ENCODE measurements around the gene SLC2A8. TPM values are rescaled to one million over a fixed set of nuclear protein-coding genes. Genes with fewer than 3 reads are reported as not detected.

The SLC2A8 gene
- total RNA-seq, 2 experiments from 2014 or later = 1.6 to 2.1 TPM

DNA sequence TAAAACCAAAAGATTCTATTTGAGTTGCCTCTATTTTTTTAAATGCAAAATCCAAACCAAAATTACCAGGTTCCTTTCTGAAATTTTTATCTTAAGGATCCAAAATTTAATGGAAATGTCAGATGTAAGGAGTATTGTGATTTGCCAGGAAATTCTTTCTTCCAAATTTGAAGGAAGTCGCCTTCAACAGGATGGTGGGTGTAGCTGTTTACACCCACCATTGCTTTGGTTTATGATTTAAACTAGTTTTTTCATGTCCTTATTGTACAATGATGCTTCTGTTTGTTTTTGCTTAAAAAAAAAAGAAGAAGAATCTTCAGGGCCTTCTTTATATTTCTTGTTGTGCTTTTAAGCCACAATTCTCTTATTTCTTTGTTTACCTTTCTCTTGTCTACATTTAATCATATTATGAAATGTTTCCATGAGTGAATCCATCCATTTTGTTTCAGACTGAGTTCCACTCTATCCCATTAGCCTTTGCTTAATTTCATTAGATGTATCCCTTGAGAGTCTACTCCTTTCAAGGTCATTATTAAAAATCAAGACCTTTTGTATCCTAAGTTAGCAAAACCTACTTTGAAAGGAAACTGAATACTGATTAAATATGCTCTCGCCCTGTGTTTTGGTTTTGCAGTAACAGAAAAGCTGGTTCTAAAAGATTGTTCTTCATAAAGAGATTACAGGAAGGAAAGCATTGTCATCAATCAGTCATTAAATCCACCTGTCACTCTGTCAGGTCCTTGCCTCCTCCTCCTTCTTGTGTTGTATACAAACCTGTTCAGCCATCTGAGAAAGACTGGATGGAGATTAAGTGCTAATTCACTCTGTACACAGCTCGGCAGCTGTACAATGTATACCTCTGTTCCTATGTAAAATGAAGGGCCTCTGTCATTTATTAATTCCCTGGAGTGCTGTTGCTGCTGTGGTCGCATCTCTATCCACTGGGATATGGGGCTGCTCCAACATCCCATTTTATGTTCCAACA lies 45.5 kb upstream of the SLC2A8 start:
- POLR2A ChIA-PET = no interaction called here
- CTCF ChIA-PET = no interaction called here

DNA sequence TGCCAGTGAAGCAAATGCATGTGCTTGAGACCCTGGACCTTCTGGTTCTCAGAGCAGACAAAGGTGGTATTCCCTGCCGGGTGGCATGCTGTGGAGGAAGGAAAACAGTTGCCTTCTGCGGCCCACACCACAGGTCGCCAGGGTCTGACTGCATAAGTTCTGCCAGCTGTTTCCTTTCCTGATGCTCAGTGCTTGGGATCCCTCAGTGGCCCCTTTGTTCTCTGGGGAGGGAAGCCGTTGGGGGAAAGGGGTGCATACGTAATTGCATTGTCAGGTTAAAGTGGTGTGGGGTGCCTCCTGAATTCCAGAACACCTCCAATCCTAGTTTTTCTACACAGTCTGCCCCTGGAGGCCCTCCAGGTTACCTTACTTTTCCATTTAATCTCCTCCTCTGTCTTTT lies 43.1 kb upstream of the SLC2A8 start:
- Mint-ChIP-seq H3K27me3 (peaks cover 25% of the 10 kb centered on the region), H3K36me3 (ENCODE audit: low read depth) (no peaks in the 10 kb centered on the region), H3K9me3 (no peaks in the 10 kb centered on the region), H3K4me3 (no peak overlapping the region), H3K27ac (no peak overlapping the region), H3K4me1 (ENCODE audit: low read depth) (no peaks in the 10 kb centered on the region)
- TF ChIP-seq, protein P1, sequence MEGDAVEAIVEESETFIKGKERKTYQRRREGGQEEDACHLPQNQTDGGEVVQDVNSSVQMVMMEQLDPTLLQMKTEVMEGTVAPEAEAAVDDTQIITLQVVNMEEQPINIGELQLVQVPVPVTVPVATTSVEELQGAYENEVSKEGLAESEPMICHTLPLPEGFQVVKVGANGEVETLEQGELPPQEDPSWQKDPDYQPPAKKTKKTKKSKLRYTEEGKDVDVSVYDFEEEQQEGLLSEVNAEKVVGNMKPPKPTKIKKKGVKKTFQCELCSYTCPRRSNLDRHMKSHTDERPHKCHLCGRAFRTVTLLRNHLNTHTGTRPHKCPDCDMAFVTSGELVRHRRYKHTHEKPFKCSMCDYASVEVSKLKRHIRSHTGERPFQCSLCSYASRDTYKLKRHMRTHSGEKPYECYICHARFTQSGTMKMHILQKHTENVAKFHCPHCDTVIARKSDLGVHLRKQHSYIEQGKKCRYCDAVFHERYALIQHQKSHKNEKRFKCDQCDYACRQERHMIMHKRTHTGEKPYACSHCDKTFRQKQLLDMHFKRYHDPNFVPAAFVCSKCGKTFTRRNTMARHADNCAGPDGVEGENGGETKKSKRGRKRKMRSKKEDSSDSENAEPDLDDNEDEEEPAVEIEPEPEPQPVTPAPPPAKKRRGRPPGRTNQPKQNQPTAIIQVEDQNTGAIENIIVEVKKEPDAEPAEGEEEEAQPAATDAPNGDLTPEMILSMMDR (IDR thresholded peaks at IDR 0.05) = no peak
- intact Hi-C loops (cut with micrococcal nuclease) = no loop called here
- ChIA-PET CTCF (no interaction called here), POLR2A (no interaction called here)
- DNase-seq (no peak), ATAC-seq (no peak)

More for the DNA sequence above, 45.5 kb upstream of the SLC2A8 start:
- Mint-ChIP-seq H3K27me3 (peaks cover 25% of the 10 kb centered on the region), H3K27ac (no peak overlapping the region), H3K4me3 (no peak overlapping the region), H3K36me3 (ENCODE audit: low read depth) (no peaks in the 10 kb centered on the region), H3K4me1 (ENCODE audit: low read depth) (no peaks in the 10 kb centered on the region), H3K9me3 (no peaks in the 10 kb centered on the region)
- DNase-seq = no peak
- ATAC-seq = no peak
- intact Hi-C loops (cut with micrococcal nuclease) = no loop called here
- TF ChIP-seq, protein P1 (IDR thresholded peaks at IDR 0.05) = no peak

DNA sequence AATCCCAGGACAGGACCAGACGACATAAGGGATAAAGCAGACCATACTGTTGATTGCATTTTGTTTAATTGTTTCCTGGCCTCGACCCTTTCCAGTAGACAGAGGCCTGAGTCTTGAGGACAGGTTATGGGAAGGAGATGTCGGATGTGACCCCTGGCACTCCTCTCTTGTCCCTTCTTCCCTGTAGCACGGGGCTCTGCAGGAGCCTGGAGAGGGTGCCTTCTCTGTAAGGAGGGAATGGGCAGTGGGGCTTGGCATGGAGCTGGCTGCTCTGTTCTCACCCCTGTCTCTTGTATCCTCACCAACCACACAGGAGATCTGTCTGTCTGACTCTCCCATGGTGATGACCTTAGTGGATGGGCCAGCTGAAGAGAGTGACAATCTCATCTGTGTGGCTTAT lies 40.1 kb upstream of the SLC2A8 start:
- H3K9me3 Mint-ChIP-seq = no peaks in the 10 kb centered on the region
- ChIA-PET POLR2A (no interaction called here), CTCF (interaction anchor here (1.1 kb wide), 1 partner anchor 14 kb away, joined by 3 read pairs; no protein-coding TSS in a partner anchor)
- H3K4me3 Mint-ChIP-seq = no peak overlapping the region
- H3K27me3 Mint-ChIP-seq = peaks cover 23% of the 10 kb centered on the region
- TF ChIP-seq, protein P1 (IDR thresholded peaks at IDR 0.05) = no peak
- no peaks in the 10 kb centered on the region for H3K36me3 Mint-ChIP-seq (ENCODE audit: low read depth)
- intact Hi-C loops (cut with micrococcal nuclease) = no loop called here
- no peak overlapping the region for H3K27ac Mint-ChIP-seq
- no peaks in the 10 kb centered on the region for H3K4me1 Mint-ChIP-seq (ENCODE audit: low read depth)
- ATAC-seq (no peak), DNase-seq (no peak)

DNA sequence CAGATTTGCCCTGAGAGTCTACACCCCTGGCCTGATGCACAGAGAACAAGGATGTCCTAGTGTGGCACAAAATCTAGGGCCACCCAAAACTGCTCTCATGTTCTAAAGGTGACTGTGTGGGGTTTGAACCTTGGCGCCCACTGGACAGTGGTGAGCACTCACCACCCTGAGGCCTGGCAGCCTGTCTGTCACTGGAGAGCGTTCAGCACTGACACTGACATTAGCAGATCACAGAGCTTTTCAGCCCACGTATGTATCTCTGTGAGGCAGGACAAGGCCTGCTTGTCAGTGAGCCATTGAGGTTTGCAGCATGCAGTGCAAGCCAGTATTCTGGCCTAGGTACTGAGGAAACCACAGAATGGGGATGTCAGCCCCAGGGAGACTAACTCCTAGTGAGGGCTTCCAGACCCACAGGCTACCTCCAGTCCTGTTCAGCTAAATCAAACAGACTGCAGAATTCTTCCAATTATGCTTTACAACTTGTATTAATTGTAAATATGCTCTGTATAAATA lies 38.9 kb upstream of the SLC2A8 start:
- intact Hi-C loops (cut with micrococcal nuclease) = no loop called here
- Mint-ChIP-seq H3K27ac (no peak overlapping the region), H3K9me3 (no peaks in the 10 kb centered on the region), H3K4me1 (ENCODE audit: low read depth) (no peaks in the 10 kb centered on the region), H3K36me3 (ENCODE audit: low read depth) (no peaks in the 10 kb centered on the region), H3K27me3 (peaks cover 23% of the 10 kb centered on the region), H3K4me3 (no peak overlapping the region)
- DNase-seq = no peak
- ATAC-seq = no peak
- TF ChIP-seq, protein P1 (IDR thresholded peaks at IDR 0.05) = no peak
- CTCF ChIA-PET = no interaction called here
- POLR2A ChIA-PET = no interaction called here

DNA sequence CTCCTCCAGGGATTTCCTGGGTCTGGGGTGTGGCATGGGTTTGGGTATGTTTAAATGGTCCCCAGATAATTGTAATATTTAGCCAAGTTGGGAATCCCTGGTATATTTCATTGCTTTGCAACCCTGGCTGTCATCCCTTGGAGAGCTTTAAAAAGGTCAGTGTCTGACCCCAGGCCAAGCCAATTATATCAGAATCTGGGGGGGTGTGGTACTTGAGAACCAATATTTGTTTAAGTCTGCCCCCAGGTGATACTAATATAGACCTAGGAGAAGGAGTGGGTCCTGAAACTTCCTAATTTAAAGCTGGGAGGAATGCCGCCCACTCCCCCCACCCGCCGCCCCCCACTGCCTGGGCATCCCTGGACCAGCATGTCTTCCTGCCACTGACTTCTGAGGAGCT lies 38.2 kb upstream of the SLC2A8 start:
- H3K27ac Mint-ChIP-seq = no peak overlapping the region
- no peaks in the 10 kb centered on the region for H3K4me1 Mint-ChIP-seq (ENCODE audit: low read depth)
- DNase-seq = no peak
- TF ChIP-seq, protein P1 (IDR thresholded peaks at IDR 0.05) = no peak
- POLR2A ChIA-PET = no interaction called here
- CTCF ChIA-PET = no interaction called here
- intact Hi-C loops (cut with micrococcal nuclease) = no loop called here
- no peaks in the 10 kb centered on the region for H3K9me3 Mint-ChIP-seq
- H3K36me3 Mint-ChIP-seq (ENCODE audit: low read depth) = no peaks in the 10 kb centered on the region
- ATAC-seq = no peak
- H3K4me3 Mint-ChIP-seq = no peak overlapping the region
- peaks cover 19% of the 10 kb centered on the region for H3K27me3 Mint-ChIP-seq

Data from activated CD8-positive, alpha-beta T cell treated with anti-CD3 and anti-CD28 coated beads for 36 hours (primary cell).